ENCODE data around the gene ERICH4.
"Not testable (repeated sequence)": the region's sequence is repeated elsewhere in the genome, so short reads cannot be mapped to it uniquely, and the experiment has no call there.

ERICH4 gene

DNA sequence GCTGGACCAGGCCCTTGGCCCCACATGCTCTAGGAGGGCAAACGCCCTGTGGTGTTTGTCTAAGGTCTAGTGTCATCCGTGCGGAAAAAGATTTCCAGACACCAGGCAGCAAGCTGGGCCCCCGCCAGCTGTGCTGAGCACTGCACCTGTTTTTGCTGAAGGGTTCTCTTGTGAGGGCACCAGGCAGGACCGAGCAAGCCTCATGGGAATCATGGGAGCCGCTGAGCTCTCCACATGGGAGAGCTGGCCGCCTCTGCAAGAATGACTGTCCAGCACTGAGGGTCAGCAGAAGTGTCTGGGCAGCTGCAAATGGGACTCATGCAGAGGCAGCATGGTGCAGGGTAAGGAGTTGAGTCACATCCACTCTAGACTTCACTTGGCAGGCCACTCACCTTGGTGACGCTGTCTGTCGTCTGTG is 27.8 kb upstream of the ERICH4 start:
- no peak for DNase-seq

DNA sequence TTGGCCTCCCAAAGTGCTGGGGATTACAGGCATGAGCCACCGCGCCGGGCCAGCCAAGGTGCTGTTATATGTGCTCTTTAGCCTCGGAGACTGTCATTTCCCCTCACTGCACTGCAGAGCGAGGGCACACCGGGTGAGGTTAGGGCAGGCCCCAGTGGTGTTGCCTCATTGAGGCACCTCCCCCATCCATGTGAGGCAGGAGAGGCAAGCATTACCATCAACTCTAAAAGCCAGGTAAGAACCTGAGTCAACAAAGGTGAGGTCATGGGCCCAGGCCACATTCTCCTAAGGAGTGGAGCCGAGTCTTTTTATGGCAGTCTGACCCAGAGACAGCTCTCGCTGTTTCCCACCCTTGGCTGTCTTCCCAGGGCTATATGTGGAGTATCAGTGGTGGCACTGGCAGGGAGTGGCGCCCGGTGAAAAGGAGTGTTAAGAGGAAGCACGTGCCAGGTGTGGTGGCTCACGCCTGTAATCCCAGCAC is 26.7 kb upstream of the ERICH4 start:
- DNase-seq = no peak

DNA sequence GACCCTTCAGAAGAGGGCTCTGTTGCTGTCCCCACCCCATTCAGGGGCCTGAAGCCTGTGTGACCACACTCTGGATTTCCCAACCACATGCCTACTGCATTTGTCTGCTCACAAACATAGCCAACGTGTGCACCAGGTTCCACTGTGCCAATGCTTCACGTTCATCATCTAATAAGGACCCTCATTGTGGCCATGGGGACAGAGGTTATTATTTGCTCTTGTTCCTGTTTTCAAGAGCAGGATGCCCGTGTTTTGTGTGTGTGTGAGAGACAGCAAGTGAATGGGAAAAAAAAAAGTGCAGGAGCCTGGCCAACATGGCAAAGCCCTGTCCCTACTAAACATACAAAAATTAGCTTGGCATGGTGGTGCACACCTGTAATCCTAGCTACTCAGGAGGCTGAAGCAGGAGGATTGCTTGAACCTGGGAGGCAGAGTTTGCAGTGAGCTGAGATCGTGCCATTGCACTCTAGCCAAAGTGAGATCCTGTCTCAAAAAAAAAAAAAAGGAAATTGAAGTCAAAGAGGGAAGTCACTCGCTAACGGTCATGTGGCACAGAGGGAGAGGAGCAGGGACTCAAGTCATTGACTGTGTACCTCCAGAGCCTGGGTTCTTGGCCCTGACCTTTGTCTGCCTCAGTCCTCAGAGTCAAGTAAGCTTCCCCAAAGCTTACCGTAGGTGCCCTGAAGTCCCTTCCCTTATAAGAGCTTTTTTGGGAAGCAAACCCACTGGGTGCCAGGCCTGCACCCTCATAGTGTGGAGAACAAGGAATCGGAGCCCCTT is 22.7 kb upstream of the ERICH4 start:
- no peak for DNase-seq

DNA sequence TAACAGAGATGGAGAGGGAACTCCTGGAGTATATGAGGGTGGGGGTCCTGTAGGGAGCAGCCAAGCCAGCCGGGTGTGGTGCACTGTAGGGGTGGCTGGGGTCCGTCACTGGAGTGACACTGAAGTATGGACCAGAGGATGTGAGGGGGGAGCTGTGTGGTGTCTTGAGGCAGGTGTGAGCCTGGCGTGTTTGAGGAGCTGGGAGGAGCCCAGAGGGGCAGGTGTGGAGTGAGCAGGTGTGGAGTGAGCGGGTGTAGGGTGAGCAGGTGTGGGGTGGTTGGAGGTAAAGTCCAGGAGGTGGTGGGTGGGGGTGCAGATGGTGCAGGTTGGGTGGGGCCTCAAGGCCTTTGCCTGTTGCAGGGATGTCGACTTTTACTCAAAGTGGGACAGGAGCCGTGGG is 21.6 kb upstream of the ERICH4 start:
- DNase-seq = no peak

DNA sequence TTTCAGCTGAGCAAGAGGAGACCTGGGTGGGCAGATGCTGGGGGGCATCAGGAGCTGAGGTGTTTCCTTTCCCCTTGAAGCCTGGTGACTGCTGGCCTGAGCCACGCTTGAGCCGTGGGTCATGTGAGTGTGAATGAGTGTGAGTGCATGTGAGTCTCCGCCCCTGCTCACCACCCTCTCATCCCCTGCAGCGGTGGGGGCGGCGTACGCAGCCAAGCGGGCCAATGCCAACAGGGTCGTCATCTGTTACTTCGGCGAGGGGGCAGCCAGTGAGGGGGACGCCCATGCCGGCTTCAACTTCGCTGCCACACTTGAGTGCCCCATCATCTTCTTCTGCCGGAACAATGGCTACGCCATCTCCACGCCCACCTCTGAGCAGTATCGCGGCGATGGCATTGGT is 21.0 kb upstream of the ERICH4 start:
- no peak for DNase-seq

DNA sequence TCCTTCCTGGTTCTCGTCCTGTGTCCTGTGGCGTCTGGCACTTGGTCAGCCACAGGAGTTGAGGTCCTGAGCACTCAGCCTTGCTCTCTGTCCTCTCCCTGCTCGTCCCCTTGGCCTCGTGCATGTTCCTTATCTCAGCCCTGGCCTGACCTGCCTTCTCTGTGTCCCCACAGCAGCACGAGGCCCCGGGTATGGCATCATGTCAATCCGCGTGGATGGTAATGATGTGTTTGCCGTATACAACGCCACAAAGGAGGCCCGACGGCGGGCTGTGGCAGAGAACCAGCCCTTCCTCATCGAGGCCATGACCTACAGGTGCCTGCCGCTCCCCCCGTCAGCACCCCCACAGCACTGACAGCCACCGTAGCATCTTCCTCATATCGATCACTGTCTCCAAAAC is 20.5 kb upstream of the ERICH4 start:
- DNase-seq = no peak

DNA sequence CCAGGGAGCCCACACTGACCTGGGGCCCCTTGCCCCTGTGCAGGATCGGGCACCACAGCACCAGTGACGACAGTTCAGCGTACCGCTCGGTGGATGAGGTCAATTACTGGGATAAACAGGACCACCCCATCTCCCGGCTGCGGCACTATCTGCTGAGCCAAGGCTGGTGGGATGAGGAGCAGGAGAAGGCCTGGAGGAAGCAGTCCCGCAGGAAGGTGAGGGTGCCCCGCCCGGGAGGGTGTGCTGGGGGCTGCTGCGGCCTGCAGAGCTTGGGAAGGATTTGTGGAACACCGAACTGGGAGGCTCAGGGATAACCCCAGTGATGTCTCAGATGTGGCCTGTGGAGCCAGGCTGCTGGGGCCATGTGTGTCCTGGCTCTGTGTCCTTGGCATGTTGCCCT is 20.0 kb upstream of the ERICH4 start:
- DNase-seq = no peak

DNA sequence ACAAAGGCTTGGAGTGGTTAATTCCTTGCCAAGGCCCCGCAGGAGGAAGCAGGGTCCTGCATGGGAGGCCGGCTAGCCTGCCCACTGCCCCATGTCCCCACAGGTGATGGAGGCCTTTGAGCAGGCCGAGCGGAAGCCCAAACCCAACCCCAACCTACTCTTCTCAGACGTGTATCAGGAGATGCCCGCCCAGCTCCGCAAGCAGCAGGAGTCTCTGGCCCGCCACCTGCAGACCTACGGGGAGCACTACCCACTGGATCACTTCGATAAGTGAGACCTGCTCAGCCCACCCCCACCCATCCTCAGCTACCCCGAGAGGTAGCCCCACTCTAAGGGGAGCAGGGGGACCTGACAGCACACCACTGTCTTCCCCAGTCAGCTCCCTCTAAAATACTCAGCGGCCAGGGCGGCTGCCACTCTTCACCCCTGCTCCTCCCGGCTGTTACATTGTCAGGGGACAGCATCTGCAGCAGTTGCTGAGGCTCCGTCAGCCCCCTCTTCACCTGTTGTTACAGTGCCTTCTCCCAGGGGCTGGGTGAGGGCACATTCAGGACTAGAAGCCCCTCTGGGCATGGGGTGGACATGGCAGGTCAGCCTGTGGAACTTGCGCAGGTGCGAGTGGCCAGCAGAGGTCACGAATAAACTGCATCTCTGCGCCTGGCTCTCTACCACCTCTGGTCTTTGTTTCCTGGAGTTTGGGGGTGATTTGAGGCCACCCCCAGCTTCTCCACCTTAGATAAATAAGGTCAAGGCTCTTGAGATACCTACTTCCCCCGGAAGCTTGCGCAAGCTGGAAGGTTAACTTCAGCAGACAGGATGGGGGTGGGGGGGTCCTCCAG is 18.4 kb upstream of the ERICH4 start:
- DNase-seq = no peak

DNA sequence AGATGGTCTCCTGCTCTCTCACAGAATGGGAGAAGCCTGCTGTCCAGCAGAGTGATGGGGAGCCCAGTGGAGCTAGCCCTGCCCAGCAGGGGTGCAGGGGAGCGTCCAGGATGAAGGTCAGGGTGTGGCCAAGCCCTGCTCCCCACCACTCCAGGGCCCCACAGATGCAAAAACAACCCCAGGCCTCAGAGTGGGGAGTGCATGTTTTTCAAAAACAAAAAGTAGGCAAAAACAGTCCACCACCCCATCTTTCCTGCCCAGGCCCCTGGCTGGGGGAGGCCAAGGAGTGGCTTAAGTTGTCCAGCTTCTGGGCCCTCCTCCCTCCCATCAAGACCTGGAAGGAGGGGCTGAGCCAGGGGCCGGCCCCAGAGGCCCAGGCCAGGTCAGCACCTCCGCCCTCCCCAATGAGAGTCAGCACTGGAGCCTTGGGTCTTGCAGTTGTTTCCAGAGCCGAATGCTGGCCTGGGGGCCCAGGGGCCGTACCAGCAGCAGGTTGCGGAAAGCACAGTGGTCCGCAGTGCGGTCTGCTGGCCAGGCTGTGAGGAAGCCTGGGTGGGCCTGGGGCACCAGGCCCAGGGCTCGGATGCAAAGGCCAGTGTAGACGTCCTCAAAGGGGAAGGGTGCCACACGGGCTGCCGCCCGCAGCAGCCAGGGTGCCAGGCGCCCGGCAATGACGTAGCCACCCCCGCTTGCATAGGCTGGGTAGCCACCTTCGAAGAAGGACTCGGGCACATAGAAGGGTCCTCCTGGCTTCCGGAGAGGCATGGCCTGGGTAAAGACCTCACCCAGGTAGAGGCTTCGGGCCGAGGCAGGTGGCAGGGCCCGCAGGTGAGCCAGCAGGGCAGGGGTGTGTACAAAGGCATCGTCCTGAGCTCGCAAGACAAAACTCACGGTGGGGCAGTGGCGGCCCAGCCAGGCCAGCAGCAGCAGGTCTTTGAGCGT is 17.5 kb upstream of the ERICH4 start:
- DNase-seq = no peak

DNA sequence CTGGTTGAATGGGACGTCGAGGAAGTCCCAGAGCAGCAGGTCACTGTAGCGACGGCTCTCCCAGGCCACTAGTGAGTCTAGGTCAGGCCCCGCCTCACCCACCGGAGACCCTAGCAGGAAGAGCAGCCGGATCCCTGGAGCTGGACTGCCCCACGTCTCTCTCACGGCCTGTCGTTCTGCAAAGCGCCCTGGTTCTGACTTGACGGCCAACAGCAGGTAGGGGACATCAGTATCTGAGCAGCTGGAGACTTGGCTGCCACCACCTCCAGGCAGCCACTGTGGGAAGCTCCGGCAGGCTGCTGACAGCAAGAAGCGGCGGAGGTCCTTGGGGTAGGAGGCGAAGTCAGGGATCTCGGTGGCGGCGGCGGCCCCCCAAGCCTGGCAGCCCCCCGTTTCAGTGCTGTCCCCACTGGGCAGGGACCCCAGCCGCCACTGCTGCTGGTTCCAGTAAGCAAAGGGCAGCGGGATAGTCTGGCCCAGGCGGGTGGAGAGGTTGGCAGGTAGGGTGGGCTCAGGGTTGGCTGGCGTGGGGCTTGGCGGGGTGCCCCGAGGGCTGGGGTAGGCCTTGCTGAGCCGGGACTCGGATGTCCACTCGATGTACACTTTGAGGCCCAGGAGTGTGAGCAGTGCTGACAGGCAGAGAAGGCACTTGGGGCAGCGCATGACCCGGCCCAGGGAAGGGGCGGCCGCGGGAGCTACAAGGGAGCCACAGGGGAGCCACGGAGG is 16.7 kb upstream of the ERICH4 start:
- DNase-seq = no peak

DNA sequence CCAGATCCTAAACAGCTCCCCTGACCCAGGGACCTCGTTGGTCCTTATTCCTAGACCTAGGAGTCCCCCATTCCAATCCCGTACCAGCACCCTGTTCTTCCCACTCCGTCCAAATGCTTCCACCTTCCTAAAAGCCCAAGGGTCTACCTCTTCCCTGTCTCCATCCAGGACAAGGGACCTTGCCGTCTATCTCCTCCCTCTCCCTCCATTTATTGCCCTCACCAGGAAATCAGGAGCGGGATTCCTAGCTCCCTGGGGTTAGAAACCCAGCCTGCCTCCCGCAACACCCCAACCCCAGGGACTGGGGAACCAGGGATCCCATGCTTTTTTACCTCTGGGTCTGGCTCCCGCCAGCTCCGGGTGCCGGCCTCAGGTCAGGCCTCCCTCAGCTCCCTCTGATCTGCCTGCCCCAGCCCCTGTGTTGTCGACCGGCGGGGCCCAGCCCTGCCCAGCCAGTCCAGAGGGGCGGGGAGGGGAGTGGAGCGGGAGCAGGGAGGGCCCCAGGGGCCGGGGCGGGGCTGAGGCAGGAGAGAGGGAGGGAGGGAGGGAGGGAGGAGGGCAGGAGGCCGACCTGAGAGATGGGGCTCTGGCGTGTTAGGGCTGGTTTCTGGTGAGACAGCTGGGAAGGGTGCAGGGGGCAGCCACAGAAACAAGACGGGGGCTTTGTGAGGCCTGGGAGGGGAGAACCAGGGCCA is 15.9 kb upstream of the ERICH4 start, which contains the start of gene B3GNT8:
B3GNT8 (minus strand) TSS at position 423 of the 695 bp plus-strand sequence. CDS start 596 bp downstream, outside the sequence.
- no peak for DNase-seq

DNA sequence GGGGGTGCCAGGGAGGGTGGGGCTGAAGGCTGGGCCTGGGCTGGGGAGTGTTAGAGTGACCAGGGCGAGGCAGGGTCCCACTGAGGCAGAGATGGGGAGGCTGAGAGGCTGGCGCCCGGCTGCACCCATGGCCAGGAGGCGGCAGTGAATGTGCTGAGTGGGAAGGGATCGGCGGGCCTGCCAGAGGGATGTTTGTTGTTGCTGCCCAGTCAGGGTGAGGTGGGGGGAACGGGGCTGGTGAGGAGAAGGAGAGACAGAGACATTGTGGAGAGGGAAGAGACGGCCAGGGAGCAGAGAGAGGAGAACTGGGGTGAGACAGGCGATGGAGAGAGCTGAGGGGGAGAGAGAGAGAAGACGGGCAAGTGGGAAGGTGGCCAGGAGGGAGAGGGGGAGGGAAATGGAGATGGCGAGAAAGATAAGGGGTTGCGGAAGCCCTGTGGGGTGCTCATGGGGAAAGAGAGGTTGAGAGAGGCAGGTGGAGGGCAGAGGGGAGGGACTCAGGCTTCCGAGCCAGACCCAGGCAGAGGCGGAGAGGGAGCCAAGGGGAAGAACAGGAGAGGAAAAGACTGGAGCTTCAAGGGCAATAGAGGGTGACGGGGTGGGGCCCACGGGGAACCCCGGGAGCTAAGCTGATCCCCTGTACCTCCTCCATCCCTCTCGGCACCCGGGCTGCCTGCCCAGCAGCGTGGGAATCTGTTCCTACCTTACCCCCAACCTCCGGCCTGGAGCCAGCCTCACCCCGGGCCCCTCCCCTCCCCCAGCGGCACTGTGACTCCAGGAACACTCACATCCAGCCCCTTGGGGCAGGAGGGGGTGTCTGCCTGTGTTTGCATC is 15.1 kb upstream of the ERICH4 start:
- DNase-seq = no peak

DNA sequence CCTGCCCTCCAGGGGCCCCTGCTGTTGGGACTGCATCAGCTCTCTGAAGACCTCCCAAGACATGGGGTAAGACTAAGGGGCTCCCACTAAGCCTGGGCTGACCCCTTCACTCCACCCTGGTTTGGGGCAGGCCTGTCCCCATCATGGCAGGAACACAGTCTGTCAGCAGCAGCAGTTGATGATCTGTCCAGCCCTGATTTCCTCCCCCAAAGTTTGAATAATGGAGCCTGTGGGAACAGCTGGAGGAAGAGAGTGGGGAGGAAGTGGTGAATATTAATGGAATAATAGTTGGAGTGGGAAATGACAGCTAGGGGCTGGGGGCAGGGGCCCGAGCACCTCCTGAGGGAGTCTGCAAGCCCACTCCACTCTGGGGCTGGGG is 14.5 kb upstream of the ERICH4 start:
- DNase-seq = no peak

DNA sequence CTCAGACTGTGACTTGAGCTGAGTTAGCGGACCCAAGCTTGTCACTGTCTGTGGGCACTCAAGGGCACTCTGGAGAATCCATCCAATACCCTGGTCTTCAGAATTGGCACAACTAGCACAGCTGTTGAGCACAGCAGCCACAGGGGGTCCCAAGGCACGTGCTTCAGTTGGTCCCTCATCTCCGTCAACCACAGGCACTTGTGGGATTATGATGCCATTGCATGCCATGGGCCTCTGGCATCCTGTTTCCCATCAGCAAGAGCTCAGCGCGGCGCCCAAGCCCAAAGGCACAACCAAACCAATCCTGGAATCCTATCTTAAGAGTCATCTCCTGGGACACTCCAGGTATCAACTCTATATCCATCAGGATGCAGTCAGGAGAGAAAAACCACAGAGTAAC is 12.0 kb upstream of the ERICH4 start:
- no peak for DNase-seq

DNA sequence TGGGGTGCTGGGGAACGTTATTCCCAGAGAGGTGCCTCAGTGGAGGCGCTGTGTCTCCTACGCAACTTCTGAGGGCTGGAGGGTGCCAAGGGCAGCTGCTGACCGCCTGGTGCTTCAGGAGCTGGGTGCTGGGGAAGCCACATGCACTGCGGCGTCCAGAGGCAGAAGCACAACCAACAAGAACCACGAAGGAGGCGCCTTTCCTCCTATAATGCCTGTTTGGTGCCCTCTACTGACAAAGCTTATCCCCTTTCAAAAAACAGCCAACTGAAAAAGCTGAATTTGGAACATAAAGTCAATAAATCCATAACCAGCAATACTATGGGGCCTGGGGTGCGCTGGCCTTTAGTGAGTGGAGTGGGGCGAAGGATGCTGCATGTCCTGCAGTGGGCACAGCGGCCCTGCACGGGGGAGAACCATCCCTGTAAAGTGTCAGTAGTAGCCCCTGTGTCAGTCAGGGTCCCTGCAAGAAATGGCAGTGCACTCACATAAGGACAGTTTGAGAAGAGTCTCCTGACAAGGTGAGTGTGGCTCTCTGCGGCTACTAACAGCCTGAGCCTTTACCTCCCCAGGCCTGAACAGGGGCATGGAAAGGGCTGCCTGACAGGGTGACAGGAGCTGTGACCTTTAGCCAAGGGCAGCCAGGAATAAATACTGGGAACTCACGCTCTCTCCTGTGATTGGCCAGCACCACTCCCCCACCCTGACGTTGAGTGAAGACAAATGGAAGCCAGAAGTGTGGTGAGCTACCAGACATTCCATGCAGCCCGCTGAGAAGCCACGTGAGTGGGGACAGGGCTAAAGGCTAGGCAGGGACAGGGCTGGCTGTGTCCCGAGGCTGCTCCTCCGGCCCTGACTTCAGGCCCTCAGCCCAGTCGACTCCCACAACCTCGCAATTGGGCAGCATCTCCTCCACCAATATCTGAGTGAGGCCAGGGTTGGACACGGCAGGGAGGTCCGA is 11.2 kb upstream of the ERICH4 start:
- DNase-seq = no peak

DNA sequence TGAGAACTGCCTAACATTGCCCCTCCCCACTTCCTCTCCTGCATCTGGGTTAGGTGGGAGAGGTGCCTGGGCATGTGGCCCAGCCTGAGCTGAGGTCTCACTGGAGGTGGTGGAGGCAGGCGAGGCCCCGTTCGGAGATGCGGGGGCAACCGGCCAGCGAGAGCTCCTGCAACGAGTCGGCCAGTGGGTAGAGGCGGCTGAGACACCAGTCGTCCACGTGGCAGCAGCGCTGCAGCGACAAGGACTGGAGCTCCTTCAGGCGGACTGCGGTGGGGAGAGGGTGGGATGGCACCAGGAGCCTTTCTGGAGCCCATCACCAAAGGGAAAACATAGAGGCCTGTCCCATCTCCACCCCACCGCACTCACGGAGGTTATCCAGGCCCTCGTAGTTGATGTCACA is 9.8 kb upstream of the ERICH4 start:
- DNase-seq = no peak

DNA sequence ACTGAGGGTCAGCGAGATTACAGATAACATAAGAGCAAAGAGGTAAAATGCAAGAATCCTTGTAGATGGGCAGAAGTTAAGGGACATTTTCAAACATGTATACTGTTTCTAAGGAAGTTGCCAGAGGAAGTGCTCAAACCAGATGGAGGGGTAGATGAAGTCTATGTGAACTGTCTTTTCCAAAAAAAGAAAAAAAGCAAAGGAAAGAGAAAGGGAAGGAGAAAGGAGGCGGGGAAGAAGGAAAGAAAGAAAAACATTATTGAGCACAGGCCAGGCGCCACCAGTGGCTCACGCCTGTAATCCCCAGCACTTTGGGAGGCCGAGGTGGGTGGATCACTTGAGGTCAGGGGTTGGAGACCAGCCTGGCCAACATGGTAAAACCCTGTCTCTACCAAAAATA is 8.5 kb upstream of the ERICH4 start:
- no peak for DNase-seq

DNA sequence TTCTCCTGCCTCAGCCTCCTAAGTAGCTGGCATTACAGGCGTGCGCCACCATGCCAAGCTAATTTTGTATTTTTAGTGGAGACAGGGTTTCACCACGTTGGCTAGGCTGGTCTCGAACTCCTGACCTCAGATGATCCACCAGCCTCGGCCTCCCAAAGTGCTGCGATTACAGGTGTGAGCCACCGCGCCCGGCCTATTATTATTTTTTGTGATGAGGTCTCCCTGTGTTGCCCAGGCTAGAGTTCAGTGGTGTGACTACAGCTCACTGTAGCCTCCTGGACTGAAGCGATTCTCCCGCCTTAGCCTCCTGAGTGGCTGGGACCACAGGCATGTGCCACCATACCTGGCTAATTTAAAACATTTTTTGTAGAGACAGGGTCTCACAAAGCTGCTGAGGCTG is 7.6 kb upstream of the ERICH4 start:
- DNase-seq = not testable (repeated sequence)

DNA sequence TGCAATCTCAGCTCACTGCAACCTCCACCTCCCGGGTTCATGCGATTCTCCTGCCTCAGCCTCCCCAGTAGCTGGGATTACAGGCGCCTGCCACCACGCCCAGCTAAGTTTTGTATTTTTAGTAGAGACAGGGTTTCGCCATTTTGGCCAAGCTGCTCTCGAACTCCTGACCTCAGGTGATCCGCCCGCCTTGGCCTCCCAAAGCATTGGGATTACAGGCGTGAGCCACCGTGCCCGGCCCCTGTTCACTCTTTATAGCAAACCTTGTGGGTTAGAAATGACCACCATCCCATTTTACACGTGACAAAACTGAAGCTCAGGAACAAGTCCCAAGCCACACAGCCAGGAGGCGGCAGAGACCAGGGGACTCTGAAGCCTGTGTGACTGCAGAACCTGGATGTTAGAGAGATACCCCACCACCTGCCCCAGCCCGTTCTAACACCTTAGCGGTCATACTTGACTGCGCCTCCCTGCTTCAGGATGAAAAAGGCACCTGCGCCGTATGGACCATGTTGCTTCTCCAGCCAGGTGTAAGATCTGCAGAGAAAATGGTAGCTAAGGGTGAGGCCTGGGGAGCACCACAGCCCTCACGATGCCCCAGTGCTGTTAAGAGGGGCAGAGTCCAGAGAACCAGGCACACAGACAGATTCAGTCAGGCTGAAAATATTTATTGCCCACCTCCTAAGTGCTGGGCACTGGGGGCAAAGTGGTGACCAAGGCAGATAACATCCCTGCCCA is 6.9 kb upstream of the ERICH4 start:
- DNase-seq = no peak

Measured in NCI-H524 treated with DMSO at 0.1 percent for 48 hours (cell line).